LNCAP (cell line): ENCODE results near the gene S1PR4.

Source experiments
- TF ChIP-seq, protein P1 (sequence below): fragments of 450-650 bp; IDR thresholded peaks from 2 replicates; pipeline ENCODE4 v1.5.1; 2017; ENCODE audit warnings: mild to moderate bottlenecking

Gene S1PR4, protein sequence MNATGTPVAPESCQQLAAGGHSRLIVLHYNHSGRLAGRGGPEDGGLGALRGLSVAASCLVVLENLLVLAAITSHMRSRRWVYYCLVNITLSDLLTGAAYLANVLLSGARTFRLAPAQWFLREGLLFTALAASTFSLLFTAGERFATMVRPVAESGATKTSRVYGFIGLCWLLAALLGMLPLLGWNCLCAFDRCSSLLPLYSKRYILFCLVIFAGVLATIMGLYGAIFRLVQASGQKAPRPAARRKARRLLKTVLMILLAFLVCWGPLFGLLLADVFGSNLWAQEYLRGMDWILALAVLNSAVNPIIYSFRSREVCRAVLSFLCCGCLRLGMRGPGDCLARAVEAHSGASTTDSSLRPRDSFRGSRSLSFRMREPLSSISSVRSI

DNA sequence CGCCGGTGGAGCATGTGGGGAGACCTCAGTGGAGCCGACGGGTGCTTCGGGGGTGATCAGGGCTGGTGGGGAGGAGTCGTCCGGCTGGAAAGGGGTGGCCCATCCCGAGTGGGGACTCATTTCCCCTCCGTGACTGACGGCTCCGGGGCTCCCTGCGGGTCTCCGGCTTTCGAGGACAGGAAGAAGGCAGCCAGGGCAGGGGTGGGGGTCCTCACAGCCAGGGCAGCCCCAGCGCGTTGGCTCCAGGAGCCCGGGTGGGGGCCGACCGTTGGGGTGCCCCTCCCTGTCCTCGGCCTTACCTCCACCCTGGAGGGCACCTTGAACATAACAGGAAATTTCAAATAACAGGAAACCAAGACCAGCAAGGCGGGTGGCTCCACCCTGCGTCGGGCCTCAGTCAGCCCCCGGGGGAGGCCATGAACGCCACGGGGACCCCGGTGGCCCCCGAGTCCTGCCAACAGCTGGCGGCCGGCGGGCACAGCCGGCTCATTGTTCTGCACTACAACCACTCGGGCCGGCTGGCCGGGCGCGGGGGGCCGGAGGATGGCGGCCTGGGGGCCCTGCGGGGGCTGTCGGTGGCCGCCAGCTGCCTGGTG is at the start of gene S1PR4:
TSS of gene S1PR4 (plus strand) at position 393 of the 596 bp plus-strand sequence. CDS start at position 417, 24 bp downstream.
- TF ChIP-seq, protein P1, sequence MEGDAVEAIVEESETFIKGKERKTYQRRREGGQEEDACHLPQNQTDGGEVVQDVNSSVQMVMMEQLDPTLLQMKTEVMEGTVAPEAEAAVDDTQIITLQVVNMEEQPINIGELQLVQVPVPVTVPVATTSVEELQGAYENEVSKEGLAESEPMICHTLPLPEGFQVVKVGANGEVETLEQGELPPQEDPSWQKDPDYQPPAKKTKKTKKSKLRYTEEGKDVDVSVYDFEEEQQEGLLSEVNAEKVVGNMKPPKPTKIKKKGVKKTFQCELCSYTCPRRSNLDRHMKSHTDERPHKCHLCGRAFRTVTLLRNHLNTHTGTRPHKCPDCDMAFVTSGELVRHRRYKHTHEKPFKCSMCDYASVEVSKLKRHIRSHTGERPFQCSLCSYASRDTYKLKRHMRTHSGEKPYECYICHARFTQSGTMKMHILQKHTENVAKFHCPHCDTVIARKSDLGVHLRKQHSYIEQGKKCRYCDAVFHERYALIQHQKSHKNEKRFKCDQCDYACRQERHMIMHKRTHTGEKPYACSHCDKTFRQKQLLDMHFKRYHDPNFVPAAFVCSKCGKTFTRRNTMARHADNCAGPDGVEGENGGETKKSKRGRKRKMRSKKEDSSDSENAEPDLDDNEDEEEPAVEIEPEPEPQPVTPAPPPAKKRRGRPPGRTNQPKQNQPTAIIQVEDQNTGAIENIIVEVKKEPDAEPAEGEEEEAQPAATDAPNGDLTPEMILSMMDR = no peak

DNA sequence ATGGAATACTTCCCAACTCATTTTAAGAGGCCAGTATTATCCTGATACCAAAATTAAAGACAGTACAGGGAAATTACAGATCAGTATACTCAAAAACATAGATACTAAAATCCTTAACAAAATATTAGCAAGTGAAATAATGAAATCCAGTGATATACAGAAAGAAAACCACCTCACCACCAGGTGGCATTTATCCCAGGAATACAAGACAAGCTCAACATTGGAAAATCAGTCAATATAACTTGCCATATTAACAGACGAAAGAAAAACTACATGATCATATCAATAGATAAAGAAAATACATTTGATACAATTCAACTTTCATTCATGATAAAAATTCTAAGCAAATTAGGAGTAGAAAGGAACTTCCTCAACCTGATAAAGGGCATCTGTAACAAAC is 49.5 kb upstream of the S1PR4 start:
- TF ChIP-seq, protein P1 = peak; percentile 66

DNA sequence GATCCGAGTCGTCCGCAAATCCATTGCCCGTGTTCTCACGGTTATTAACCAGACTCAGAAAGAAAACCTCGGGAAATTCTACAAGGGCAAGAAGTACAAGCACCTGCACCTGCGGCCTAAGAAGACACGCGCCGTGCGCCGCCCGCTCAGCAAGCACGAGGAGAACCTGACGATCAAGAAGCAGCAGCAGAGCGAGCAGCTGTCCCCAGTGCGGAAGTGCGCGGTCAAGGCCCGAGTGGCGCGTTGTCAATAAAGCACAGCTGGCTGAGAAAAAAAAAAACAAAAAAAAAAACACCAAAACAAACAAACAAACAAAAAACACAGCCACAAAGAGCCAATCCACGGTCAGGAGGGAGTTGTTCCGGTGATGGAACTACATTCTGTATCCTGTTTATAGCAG is 47.4 kb upstream of the S1PR4 start:
- TF ChIP-seq, protein P1 = no peak

DNA sequence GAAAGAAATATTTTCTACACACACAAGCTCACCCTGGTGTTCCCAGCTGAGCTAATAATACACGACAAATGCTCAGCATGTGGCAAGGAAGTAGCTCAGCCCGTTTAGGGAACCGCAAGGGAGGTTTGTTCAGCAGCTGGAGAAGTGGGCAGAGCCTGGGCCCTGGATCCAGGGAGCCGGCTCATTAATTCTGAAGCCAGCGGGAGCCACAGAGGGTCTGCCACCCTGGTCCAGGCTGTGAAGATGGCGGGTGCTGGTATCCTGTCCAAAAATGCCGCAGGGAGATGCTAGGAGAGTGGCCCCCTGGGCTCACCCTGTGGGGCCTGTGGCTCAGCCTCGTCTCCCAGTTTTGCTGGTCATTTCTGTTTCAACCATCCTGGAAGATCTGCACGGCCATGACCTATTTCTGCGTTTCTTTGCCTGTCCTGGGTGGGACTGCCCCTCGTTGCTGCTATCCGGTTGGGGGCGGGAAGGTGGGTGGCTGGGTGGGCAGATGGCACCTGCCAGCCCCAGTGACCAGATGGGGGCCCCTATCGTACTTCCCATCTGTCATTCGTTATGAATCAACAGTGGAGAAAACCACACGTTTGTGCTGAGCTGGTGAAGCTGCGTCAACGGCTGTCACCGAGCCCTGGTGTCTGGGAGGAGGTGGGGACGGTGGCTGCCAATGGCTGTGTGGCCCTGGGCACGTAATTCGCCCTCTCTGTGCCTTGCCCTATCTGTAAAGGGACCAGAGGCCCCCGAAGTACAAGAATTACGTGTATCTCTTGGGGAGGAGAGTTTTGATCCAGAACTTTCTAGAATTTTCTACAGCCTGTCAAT is 45.4 kb upstream of the S1PR4 start:
- TF ChIP-seq, protein P1 = no peak

DNA sequence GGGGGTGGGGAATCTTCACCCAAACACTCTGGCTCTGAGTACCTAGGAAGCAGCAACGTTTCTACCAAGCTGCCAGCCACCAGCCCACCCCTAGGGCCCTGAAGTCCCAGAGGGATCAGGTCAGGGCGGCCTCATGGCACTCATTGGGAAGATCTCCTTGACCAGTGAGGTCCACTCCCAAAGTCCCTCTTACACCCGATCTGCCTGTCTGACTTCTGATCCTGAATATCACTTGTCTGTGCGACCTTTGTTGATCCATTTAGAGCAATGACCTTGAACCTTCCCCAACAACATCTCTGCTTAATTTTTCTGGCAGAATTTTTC is 44.8 kb upstream of the S1PR4 start:
- TF ChIP-seq, protein P1 = no peak

DNA sequence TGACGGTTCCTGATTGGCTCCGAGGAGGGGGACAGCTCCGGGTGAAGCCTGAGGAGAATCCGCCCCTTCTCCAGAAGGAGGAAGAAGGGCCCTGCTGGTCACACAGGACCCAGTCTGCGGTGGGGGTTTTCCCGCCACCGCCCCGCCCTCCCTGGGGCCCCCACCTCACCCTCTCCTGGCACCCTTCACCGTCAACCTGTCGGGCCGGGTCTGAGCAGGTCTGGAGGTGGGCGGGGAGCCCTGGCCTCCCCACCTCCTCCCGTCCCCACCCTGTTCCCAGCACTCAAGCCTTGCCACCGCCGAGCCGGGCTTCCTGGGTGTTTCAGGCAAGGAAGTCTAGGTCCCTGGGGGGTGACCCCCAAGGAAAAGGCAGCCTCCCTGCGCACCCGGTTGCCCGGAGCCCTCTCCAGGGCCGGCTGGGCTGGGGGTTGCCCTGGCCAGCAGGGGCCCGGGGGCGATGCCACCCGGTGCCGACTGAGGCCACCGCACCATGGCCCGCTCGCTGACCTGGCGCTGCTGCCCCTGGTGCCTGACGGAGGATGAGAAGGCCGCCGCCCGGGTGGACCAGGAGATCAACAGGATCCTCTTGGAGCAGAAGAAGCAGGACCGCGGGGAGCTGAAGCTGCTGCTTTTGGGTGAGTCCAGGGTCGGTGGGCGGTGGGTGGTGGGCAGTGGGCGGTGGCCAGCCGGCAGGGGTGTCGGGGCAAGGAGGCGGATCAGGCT is 42.4 kb upstream of the S1PR4 start, which contains the start of gene GNA15:
TSS of gene GNA15 (plus strand) at position 73 of the 723 bp plus-strand sequence. CDS start at position 491, 418 bp downstream.
- TF ChIP-seq, protein P1 = no peak

DNA sequence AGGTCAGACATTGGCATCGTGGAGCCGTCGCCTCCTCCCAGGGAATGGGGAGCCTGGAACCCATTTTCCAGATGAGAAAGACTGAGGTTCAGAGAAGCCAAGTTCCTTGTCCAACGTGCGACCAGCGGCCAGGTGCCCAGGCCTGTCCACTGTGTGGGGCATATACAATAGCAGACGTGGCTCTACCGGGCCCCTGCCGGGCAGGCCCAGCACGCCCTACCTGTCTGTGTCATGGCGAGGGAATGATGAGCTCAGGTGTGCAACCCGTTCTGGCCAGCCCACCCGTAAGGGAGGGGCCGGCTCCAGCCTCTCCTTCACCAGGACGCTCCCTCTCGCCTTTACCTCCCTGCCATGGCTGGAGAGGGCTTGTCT is 41.9 kb upstream of the S1PR4 start:
- TF ChIP-seq, protein P1 = no peak
